Measurements from ENCODE around the gene TGFBRAP1.

The TGFBRAP1 gene

GRCh38 chr2:105329561-105330495 lies at the start of gene TGFBRAP1:
Gene TGFBRAP1 (minus strand): TSS chr2:105329735. CDS start chr2:105308301, 21,434 bp downstream.
- in situ Hi-C loops (cut with MboI; ENCODE audit: low pct_unique_long_range_greater_than_20kb, low sequenced_read_pairs), result no loop called here
- DNase-seq, result peak; percentile 58

- in situ Hi-C loops (cut with MboI; ENCODE audit: low pct_unique_long_range_greater_than_20kb, low sequenced_read_pairs), result no loop called here
- no peak for DNase-seq
Measured at GRCh38 chr2:105378921-105379383, 49.4 kb upstream of the TGFBRAP1 start.

- no peak for DNase-seq
- in situ Hi-C loops (cut with MboI; ENCODE audit: low pct_unique_long_range_greater_than_20kb, low sequenced_read_pairs), result no loop called here
Measured at GRCh38 chr2:105378276-105378840, 48.8 kb upstream of the TGFBRAP1 start.

- in situ Hi-C loops (cut with MboI; ENCODE audit: low pct_unique_long_range_greater_than_20kb, low sequenced_read_pairs), result no loop called here
- no peak for DNase-seq
Measured at GRCh38 chr2:105377871-105378270, 48.3 kb upstream of the TGFBRAP1 start.

GRCh38 chr2:105376789-105377240 lies 47.3 kb upstream of the TGFBRAP1 start:
- DNase-seq, result no peak
- in situ Hi-C loops (cut with MboI; ENCODE audit: low pct_unique_long_range_greater_than_20kb, low sequenced_read_pairs), result no loop called here

GRCh38 chr2:105376010-105376409 lies 46.5 kb upstream of the TGFBRAP1 start:
- no peak for DNase-seq
- in situ Hi-C loops (cut with MboI; ENCODE audit: low pct_unique_long_range_greater_than_20kb, low sequenced_read_pairs), result no loop called here

GRCh38 chr2:105375001-105375561 lies 45.5 kb upstream of the TGFBRAP1 start:
- in situ Hi-C loops (cut with MboI; ENCODE audit: low pct_unique_long_range_greater_than_20kb, low sequenced_read_pairs), result no loop called here

GRCh38 chr2:105373895-105374401 lies 44.4 kb upstream of the TGFBRAP1 start:
- in situ Hi-C loops (cut with MboI; ENCODE audit: low pct_unique_long_range_greater_than_20kb, low sequenced_read_pairs), result loop anchor here (25.0 kb wide), 2 partner anchors 163 to 1213 kb away; no protein-coding TSS in a partner anchor
- no peak for DNase-seq

More at GRCh38 chr2:105375001-105375561, 45.5 kb upstream of the TGFBRAP1 start:
- DNase-seq, result no peak

GRCh38 chr2:105373344-105373781 lies 43.8 kb upstream of the TGFBRAP1 start:
- no peak for DNase-seq
- in situ Hi-C loops (cut with MboI; ENCODE audit: low pct_unique_long_range_greater_than_20kb, low sequenced_read_pairs), result loop anchor here (25.0 kb wide), 2 partner anchors 164 to 1214 kb away; no protein-coding TSS in a partner anchor

- no peak for DNase-seq
- in situ Hi-C loops (cut with MboI; ENCODE audit: low pct_unique_long_range_greater_than_20kb, low sequenced_read_pairs), result loop anchor here (25.0 kb wide), 2 partner anchors 165 to 1215 kb away; no protein-coding TSS in a partner anchor
Measured at GRCh38 chr2:105371810-105372209, 42.3 kb upstream of the TGFBRAP1 start.

GRCh38 chr2:105371156-105371555 lies 41.6 kb upstream of the TGFBRAP1 start:
- in situ Hi-C loops (cut with MboI; ENCODE audit: low pct_unique_long_range_greater_than_20kb, low sequenced_read_pairs), result loop anchor here (25.0 kb wide), 2 partner anchors 166 to 1216 kb away; no protein-coding TSS in a partner anchor
- no peak for DNase-seq

- in situ Hi-C loops (cut with MboI; ENCODE audit: low pct_unique_long_range_greater_than_20kb, low sequenced_read_pairs), result loop anchor here (25.0 kb wide), 2 partner anchors 167 to 1217 kb away; no protein-coding TSS in a partner anchor
- peak; percentile 90 for DNase-seq
Measured at GRCh38 chr2:105369777-105370690, 40.5 kb upstream of the TGFBRAP1 start.

GRCh38 chr2:105368759-105369408 lies 39.3 kb upstream of the TGFBRAP1 start:
- in situ Hi-C loops (cut with MboI; ENCODE audit: low pct_unique_long_range_greater_than_20kb, low sequenced_read_pairs), result loop anchor here (25.0 kb wide), 2 partner anchors 168 to 1218 kb away; no protein-coding TSS in a partner anchor

GRCh38 chr2:105365206-105365605 lies 35.7 kb upstream of the TGFBRAP1 start:
- in situ Hi-C loops (cut with MboI; ENCODE audit: low pct_unique_long_range_greater_than_20kb, low sequenced_read_pairs), result loop anchor here (25.0 kb wide), 2 partner anchors 172 to 1222 kb away; no protein-coding TSS in a partner anchor
- DNase-seq, result no peak

More at GRCh38 chr2:105368759-105369408, 39.3 kb upstream of the TGFBRAP1 start:
- no peak for DNase-seq

- no peak for DNase-seq
- in situ Hi-C loops (cut with MboI; ENCODE audit: low pct_unique_long_range_greater_than_20kb, low sequenced_read_pairs), result loop anchor here (25.0 kb wide), 2 partner anchors 173 to 1223 kb away; no protein-coding TSS in a partner anchor
Measured at GRCh38 chr2:105364436-105365139, 35.1 kb upstream of the TGFBRAP1 start.

GRCh38 chr2:105362862-105363591 lies 33.5 kb upstream of the TGFBRAP1 start:
- DNase-seq, result no peak
- in situ Hi-C loops (cut with MboI; ENCODE audit: low pct_unique_long_range_greater_than_20kb, low sequenced_read_pairs), result loop anchor here (25.0 kb wide), 2 partner anchors 174 to 1224 kb away; no protein-coding TSS in a partner anchor

All from KBM-7 (cell line).